ENCODE measurements around the gene VTI1A. TPM values are rescaled to one million over a fixed set of nuclear protein-coding genes. Genes with fewer than 3 reads are reported as not detected.

The VTI1A gene
- total and polyA plus RNA-seq, 2 of the 8 experiments (the other 6 are each of a cell fraction or from before 2014, with no cell fraction given), result 6.0 to 20.0 TPM

DNA sequence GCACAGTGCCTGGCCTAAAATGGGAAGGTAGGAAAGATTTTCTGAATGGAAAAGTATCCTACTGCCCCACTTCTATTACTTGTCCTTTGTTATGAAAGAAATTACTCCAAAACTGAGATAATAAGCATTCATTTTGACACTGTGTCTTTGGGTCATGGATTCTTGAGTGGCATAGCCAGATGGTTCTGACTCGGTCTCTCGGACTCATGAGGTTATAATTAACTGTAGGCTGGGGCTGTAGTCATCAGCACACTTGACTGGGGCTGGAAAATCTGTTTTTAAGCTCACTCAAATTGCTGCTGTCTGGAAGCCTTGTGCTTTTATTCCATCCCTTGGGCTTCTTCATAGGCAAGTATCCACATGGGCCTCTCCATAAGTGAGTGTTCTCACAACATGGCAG is 160.5 kb downstream of the VTI1A start:
- no peaks in the 10 kb centered on the region for H3K9me3 ChIP-seq (ENCODE audit: insufficient read depth in 2 of 2, low read depth in 1 of 2, low read length in 1 of 2)
- H4K91ac ChIP-seq (replicated peaks; ENCODE audit: insufficient read length, low read length), result no peak overlapping the region
- no peak overlapping the region for H2BK120ac ChIP-seq (replicated peaks; ENCODE audit: low read depth, low read length)
- H2BK5ac ChIP-seq (ENCODE audit: low read depth, low read length), result no peak overlapping the region
- H2BK15ac ChIP-seq (ENCODE audit: low read length), result no peak overlapping the region
- no peak overlapping the region for H3K56ac ChIP-seq (replicated peaks; ENCODE audit: insufficient read length, low read depth, low read length)
- H3K4me2 ChIP-seq (ENCODE audit: insufficient read depth in 1 of 2, low read depth in 2 of 2, low read length in 2 of 2), result no peak overlapping the region
- H3K4me1 ChIP-seq (replicated peaks in 1 of 4; ENCODE audit: control insufficient read depth in 3 of 4, insufficient read depth in 4 of 4, low read length in 3 of 4), result no peaks in the 10 kb centered on the region
- 90% methylated on average over 2 of the region's 2 CpGs; no CpG with 5 or more reads in 1 of the 2 experiments for WGBS, 2 experiments (ENCODE audit: extremely low coverage in 1 of 2, insufficient coverage in 1 of 2, insufficient read length in 1 of 2, insufficient replicate concordance in 2 of 2, low coverage in 1 of 2, low lambda C conversion rate in 2 of 2, missing lambda C conversion rate in 1 of 2)
- no peak overlapping the region for H2BK20ac ChIP-seq (ENCODE audit: low read length)
- no peaks in the 10 kb centered on the region for H3K23me2 ChIP-seq (ENCODE audit: low read depth, low read length)
- H3K79me2 ChIP-seq (ENCODE audit: control insufficient read depth in 1 of 2, insufficient read depth in 2 of 2, low read length in 2 of 2), result no peaks in the 10 kb centered on the region
- POLR2A ChIA-PET (ENCODE audit: partially characterized antibody), result no interaction called here
- H3K23ac ChIP-seq (ENCODE audit: insufficient read length), result no peak overlapping the region
- H3K9ac ChIP-seq (replicated peaks in 1 of 4; ENCODE audit: extremely low read depth in 1 of 4, low read depth in 3 of 4, low read length in 3 of 4), result no peak overlapping the region
- H3K18ac ChIP-seq (ENCODE audit: extremely low read depth, low read length), result no peak overlapping the region
- no peak for FAIRE-seq
- H3K4me3 ChIP-seq (ENCODE audit: extremely low read depth in 1 of 4, insufficient read depth in 2 of 4, low read depth in 3 of 4, low read length in 4 of 4), result no peak overlapping the region
- H3K4ac ChIP-seq (replicated peaks; ENCODE audit: insufficient read length, low read depth, low read length), result no peak overlapping the region
- no peak overlapping the region for H2BK12ac ChIP-seq (ENCODE audit: low read depth, low read length)
- no peaks in the 10 kb centered on the region for H4K20me1 ChIP-seq (replicated peaks in 1 of 2; ENCODE audit: control insufficient read depth in 1 of 2, insufficient read depth in 2 of 2, low read length in 2 of 2)
- no peaks in the 10 kb centered on the region for H3K79me1 ChIP-seq (ENCODE audit: low read depth, low read length)
- TF ChIP-seq YY1 (IDR thresholded peaks at IDR 0.05; ENCODE audit: low read depth, low read length), result no peak
- no peak overlapping the region for H3K27ac ChIP-seq (ENCODE audit: low read depth, low read length)
- DNase-seq (ENCODE audit: low read depth in 1 of 2, low spot score in 2 of 2), result no peak
- H3K36me3 ChIP-seq (ENCODE audit: control insufficient read depth in 2 of 4, insufficient read depth in 4 of 4, low read length in 3 of 4), result no peaks in the 10 kb centered on the region
- H2AK5ac ChIP-seq (ENCODE audit: low read depth, low read length), result no peak overlapping the region
- no peak overlapping the region for H3K14ac ChIP-seq (ENCODE audit: insufficient read length)
- no peak overlapping the region for H2AFZ ChIP-seq (ENCODE audit: low read length)
- no peak overlapping the region for H4K5ac ChIP-seq (ENCODE audit: insufficient read length, low read depth, low read length)
- H3K27me3 ChIP-seq (replicated peaks in 1 of 4; ENCODE audit: control insufficient read depth in 3 of 4, extremely low read depth in 1 of 4, insufficient read depth in 3 of 4, low read length in 3 of 4), result no peaks in the 10 kb centered on the region
- no peak overlapping the region for H4K8ac ChIP-seq (ENCODE audit: extremely low read depth, insufficient read depth, low read length)
- CTCF ChIA-PET (ENCODE audit: partially characterized antibody), result interaction anchor here (0.7 kb wide), 1 partner anchor 17 kb away, joined by 3 read pairs; no protein-coding TSS in a partner anchor
